Heart right ventricle (tissue), 16 donors: Measurements from ENCODE around the gene ALG9. TPM values are rescaled to one million over a fixed set of nuclear protein-coding genes. Genes with fewer than 3 reads are reported as not detected.

ENCODE experiments used
- ATAC-seq, 8 donors: fragments of 200-7000 bp; cut with Tn5 transposase; one replicate each; pipeline ENCODE4 v1.9.1; 2020; ENCODE audit warnings: mild to moderate bottlenecking in 8 of 8, moderate library complexity in 8 of 8, moderate number of reproducible peaks in 1 of 8
- DNase-seq, 2 donors: peaks; one replicate each; pipeline ENCODE4 v3.0.0-alpha.2; 2020
- H3K27ac ChIP-seq, 10 donors: fragments of 200-600 bp; sonication (generic) in 2 of 10; one replicate each; pipeline versions ENCODE4 v1.5.0 to v1.8.0; 2020 to 2022; ENCODE audit warnings: mild to moderate bottlenecking in 3 of 10
- H3K27me3 ChIP-seq, 7 donors: fragments of 200-600 bp; one replicate each; pipeline ENCODE4 v1.8.0; 2021 to 2022; ENCODE audit warnings: mild to moderate bottlenecking in 2 of 7
- H3K36me3 ChIP-seq, 9 donors: fragments of 200-600 bp; sonication (generic) in 1 of 9; one replicate each; pipeline versions ENCODE4 v1.5.0 to v1.8.0; 2020 to 2022; ENCODE audit warnings: mild to moderate bottlenecking in 2 of 9
- H3K4me1 ChIP-seq, 9 donors: fragments of 200-600 bp; sonication (generic) in 1 of 9; one replicate each; pipeline versions ENCODE4 v1.5.0 to v1.8.0; 2020 to 2022; ENCODE audit warnings: mild to moderate bottlenecking in 4 of 9
- H3K4me3 ChIP-seq, 10 donors: fragments of 200-600 bp; sonication (generic) in 2 of 10; one replicate each; pipeline versions ENCODE4 v1.5.0 to v1.8.0; 2020 to 2022; ENCODE audit warnings: mild to moderate bottlenecking in 7 of 10, moderate library complexity in 2 of 10
- H3K9me3 ChIP-seq, 11 donors: fragments of 200-600 bp in 10 of 11; sonication (generic) in 2 of 11; one replicate each; pipeline versions ENCODE4 v1.5.0 to v1.8.0; 2013 to 2022; ENCODE audit warnings: mild to moderate bottlenecking in 2 of 11, control low read depth in 1 of 11, moderate library complexity in 1 of 11
- CTCF ChIP-seq, 9 donors: fragments of 200-600 bp; sonication (generic) in 2 of 9; IDR thresholded peaks; one replicate each; pipeline versions ENCODE4 v1.5.0 to v1.8.0; 2021 to 2022; ENCODE audit warnings: antibody characterized with exemption in 9 of 9, mild to moderate bottlenecking in 5 of 9, moderate library complexity in 1 of 9
- WGBS, 2 donors: extraction: QIAGEN DNeasy Blood & Tissue Kit; methylation state at CpG; one replicate each; pipeline ENCODE4 v1.1.7; 2013; ENCODE audit warnings: inconsistent platforms in 1 of 2; 5-methylcytosine and 5-hydroxymethylcytosine counted together
- intact Hi-C, 10 donors: fragments of 100-400 bp; cut with DNase I; formaldehyde crosslinking; loops; one replicate each; pipeline versions ENCODE4 v1.11.1 to v1.14.2; 2022
- polyA plus RNA-seq, 2 donors: library from polyadenylated mRNA; stranded (reverse); fragments of 200-250 nt; gene quantifications; one replicate each; pipeline ENCODE4 v1.2.3, GENCODE V29; 2013
- total RNA-seq, 10 donors: library from RNA; stranded (reverse); fragmentation: NEBNext Ultra II Directional in 3 of 10; extraction: Animal tissue kit (Norgen Biotek cat#: 25700) in 3 of 10; gene quantifications; one replicate each; pipeline versions ENCODE4 v1.2.1 to v1.2.4, GENCODE V29; 2021 to 2023
- donor health status: Arrhythmogenic right ventricular cardiomyopathy.
- donor health status: ischemic (EF 13 %, LVEDD 7.1; RV severe dilation, severe dysfunction).
- donor health status: healthy with polysubstance abuse.
- donor health status: DM: no; HTN: yes; CAD: no.
- donor health status: DM: no; HTN: no; CAD: no.
- donor health status: ischemic (EF 25% LVEDD 6.9; RV normal size, moderate dysfunction).
- donor health status: ischemic (EF 25% LVEDD 5.7; RV mildly dilated, moderate dysfunction).
- donor health status: healthy.
- donor health status: DM: yes; HTN: yes; CAD: no.
- donor health status: Ischemic cardiomyopathy.
- donor health status: ischemic (EF 35%, LVEDD 5.7; RV mildly dilated, moderate dysfunction).
- donor health status: nonischemic (EF 11% LVEDD 7.7; RV severe dilation, severe dysfunction).
- donor health status: DM: yes; HTN: yes; CAD: no.
- donor health status: PGD.
- donor health status: ischemic (EF 29% LVEDD 5.4; RV normal size, mild dysfunction).
- donor health status: nonischemic (EF 23%, LVEDD 6.1; RV moderate dilation, normal function).

Gene ALG9
- total and polyA plus RNA-seq, 12 donors, result 12.8 to 26.5 (median 18.5) TPM

DNA sequence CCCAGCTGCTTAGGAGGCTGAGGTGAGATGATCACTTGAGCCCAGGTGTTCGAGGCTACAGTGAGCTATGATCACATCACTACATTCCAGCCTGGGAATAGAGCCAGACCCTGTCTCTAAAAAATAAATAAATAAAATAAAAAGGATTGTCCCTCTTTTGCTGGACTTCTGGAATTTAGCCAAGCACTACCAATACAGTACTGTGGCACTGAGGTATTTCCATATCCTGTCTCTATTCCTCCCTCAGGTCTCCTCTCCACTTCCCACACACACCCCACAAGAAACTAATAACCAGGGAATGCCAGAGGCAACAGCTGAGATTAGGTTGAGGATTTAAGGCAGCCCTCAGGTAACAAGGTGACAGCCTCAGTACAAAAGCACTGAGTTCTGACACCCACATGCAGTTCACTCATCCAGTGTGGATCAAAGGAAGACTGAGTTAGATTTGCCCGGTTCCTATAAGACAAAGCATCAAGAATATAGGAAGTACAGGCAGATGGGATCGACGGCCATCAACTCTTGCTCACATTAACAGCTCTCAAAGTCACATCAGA is 100.7 kb downstream of the ALG9 start:
- Histone ChIP-seq H3K27me3 (no peaks in the 10 kb centered on the region), H3K27ac (no peak overlapping the region), H3K4me3 (no peak overlapping the region), H3K36me3 (no peaks in the 10 kb centered on the region), H3K4me1 (peaks cover 2 to 20% (median 13%) of the 10 kb centered on the region in 9 donors), H3K9me3 (no peaks in the 10 kb centered on the region)
- 91 to 97% methylated on average over 4 of the region's 4 CpGs for WGBS, 2 donors
- DNase-seq (no peak), ATAC-seq (no peak)
- intact Hi-C loops, result loop anchor here in 2 of 10 donors (10.0 kb wide), 2 partner anchors 56 to 206 kb away; no protein-coding TSS in a partner anchor
- no peak for TF ChIP-seq CTCF (IDR thresholded peaks at IDR 0.05)

DNA sequence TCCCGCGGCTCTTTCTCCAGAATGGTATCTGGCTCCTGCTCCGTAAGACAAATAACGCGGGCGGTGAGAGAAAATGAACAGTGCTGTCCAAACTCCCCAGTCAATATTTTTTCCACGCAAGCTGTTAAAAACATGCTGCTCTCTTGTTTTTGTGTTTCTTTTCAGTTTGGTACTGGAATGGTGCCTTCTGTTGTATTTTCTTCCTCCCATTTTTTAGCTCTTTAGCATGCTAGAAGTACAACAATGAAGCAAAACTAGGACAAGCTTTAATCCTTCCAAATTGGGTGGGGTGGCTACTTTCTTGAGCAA is 104.6 kb downstream of the ALG9 start:
- Histone ChIP-seq H3K9me3 (no peaks in the 10 kb centered on the region), H3K4me1 (peaks cover 2 to 39% (median 28%) of the 10 kb centered on the region in 9 donors), H3K27ac (peak overlapping the region; percentile 57 to 92 (median 86)), H3K4me3 (peak overlapping the region; percentile 68 to 97 (median 84)), H3K36me3 (peaks cover 0 to 32% (median 10%) of the 10 kb centered on the region in 9 donors), H3K27me3 (no peaks in the 10 kb centered on the region)
- intact Hi-C loops, result loop anchor here in 3 of 10 donors (2.0 to 5.0 kb wide), 2 partner anchors 34 to 164 kb away; partner anchors contain the start of gene SIK2 (in 1 of the 3)
- TF ChIP-seq CTCF (IDR thresholded peaks at IDR 0.05), result no peak
- 1 to 2% methylated on average over 7 of the region's 7 CpGs for WGBS, 2 donors
- ATAC-seq (peak; percentile 21 to 58 (median 38)), DNase-seq (no peak)

- H3K4me3 ChIP-seq, result peak within 1 kb of the TSS; percentile 68 to 97 (median 84)
- TF ChIP-seq CTCF (IDR thresholded peaks at IDR 0.05), result no peak
- DNase-seq, result peak; percentile 76
- H3K27me3 ChIP-seq, result no peaks in the 10 kb centered on the region
- H3K4me1 ChIP-seq, result peaks cover 2 to 42% (median 28%) of the 10 kb centered on the region in 9 donors
- H3K27ac ChIP-seq, result peak within 1 kb of the TSS; percentile 57 to 92 (median 86)
- WGBS, 2 donors, result 0 to 1% methylated on average over 59 to 61 of the region's 61 CpGs
- no peaks in the 10 kb centered on the region for H3K9me3 ChIP-seq
- H3K36me3 ChIP-seq, result peaks cover 0 to 38% (median 13%) of the 10 kb centered on the region in 9 donors
- intact Hi-C loops, result loop anchor here in 3 of 10 donors (2.0 to 5.0 kb wide), 2 partner anchors 34 to 163 kb away; partner anchors contain the start of gene SIK2 (in 1 of the 3)
- ATAC-seq, result peak; percentile 97 to 99 (median 98)
Measured at GRCh38 chr11:111765984-111766833, 105.2 kb downstream of the ALG9 start, which contains the start of gene PPP2R1B. Gene PPP2R1B (minus strand): TSS chr11:111766389. CDS start chr11:111766361, 28 bp downstream.

DNA sequence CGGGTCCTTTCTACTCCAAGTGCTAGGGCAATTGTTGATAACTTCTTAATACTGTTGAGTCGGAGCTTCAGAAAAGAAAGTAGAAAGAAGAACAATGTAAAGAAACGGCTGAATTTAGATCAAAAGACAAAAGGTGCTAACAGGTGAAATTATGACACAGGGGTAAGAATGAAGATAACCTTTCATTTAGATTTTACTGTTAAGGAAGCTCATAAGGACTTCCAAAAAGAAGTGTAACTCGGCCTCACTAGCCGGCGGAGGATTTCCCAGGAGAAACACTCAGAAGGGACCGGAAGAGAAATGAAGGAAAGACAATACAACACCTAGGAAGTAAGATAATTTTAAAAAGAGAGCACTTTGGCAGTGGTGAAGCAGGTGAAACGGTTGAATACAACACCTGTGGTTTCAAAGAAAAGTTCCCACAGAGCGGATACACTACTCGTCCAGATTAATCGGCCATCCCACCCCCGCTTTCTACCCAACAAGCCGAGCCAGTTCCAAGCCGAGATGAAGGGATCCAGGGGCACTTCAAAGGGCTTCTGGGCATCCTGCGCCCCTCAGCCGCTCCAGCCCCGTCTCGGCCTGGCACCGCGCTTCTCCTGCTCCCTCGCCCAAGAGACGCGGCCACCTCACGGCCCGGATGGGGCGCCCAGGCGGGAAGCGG is 105.9 kb downstream of the ALG9 start:
- no peaks in the 10 kb centered on the region for H3K9me3 ChIP-seq
- H3K27me3 ChIP-seq, result no peaks in the 10 kb centered on the region
- peak overlapping the region; percentile 37 to 92 (median 86) for H3K27ac ChIP-seq
- WGBS, 2 donors, result 3 to 5% methylated on average over 28 of the region's 28 CpGs
- TF ChIP-seq CTCF (IDR thresholded peaks at IDR 0.05), result no peak
- H3K4me3 ChIP-seq, result peak overlapping the region; percentile 68 to 97 (median 84)
- DNase-seq (peak in 1 of 2 donors; percentile 28), ATAC-seq (peak in 7 of 8 donors; percentile 26 to 70 (median 56))
- peaks cover 0 to 46% (median 18%) of the 10 kb centered on the region in 9 donors for H3K36me3 ChIP-seq
- H3K4me1 ChIP-seq, result peaks cover 2 to 49% (median 28%) of the 10 kb centered on the region in 9 donors
- intact Hi-C loops, result loop anchor here in 2 of 10 donors (5.0 kb wide), 1 partner anchor 33 kb away; no protein-coding TSS in a partner anchor
